Fibroblast of pulmonary artery (primary cell): ENCODE measurements around the gene B4GALNT4.
"Not testable (repeated sequence)": the region's sequence is repeated elsewhere in the genome, so short reads cannot be mapped to it uniquely, and the experiment has no call there.

ENCODE experiments used
- DNase-seq: peaks from one replicate; pipeline ENCODE4 v3.0.0-alpha.2; 2010; ENCODE audit warnings: low read depth
- H3K4me3 ChIP-seq: replicated peaks from 2 replicates; pipeline ENCODE4 v1.5.1; 2011; ENCODE audit warnings: low read depth, mild to moderate bottlenecking, control low read depth, low read length, moderate library complexity
- CTCF ChIP-seq: IDR thresholded peaks from 2 replicates; pipeline ENCODE4 v1.5.1; 2011; ENCODE audit warnings: mild to moderate bottlenecking, control low read depth, low read length, inconsistent platforms; ENCODE audit errors: missing control alignments

Gene B4GALNT4

GRCh38 chr11:339963-340362 is 29.3 kb upstream of the B4GALNT4 start:
- H3K4me3 ChIP-seq = no peak overlapping the region
- DNase-seq = no peak
- no peak for TF ChIP-seq CTCF

- H3K4me3 ChIP-seq = no peak overlapping the region
- no peak for TF ChIP-seq CTCF
- DNase-seq = no peak
These were observed 28.5 kb upstream of the B4GALNT4 start for GRCh38 chr11:340539-341512.

GRCh38 chr11:342328-342727 is 27.0 kb upstream of the B4GALNT4 start:
- TF ChIP-seq CTCF = no peak
- no peak for DNase-seq
- H3K4me3 ChIP-seq = no peak overlapping the region

GRCh38 chr11:344836-345578 is 24.3 kb upstream of the B4GALNT4 start:
- DNase-seq = no peak
- TF ChIP-seq CTCF = no peak
- no peak overlapping the region for H3K4me3 ChIP-seq

GRCh38 chr11:346529-346928 is 22.8 kb upstream of the B4GALNT4 start:
- no peak for TF ChIP-seq CTCF
- no peak for DNase-seq

GRCh38 chr11:349270-349954 is 19.9 kb upstream of the B4GALNT4 start:
- DNase-seq, H3K4me3 ChIP-seq: not testable (repeated sequence)

More at GRCh38 chr11:346529-346928, 22.8 kb upstream of the B4GALNT4 start:
- H3K4me3 ChIP-seq = no peak overlapping the region

GRCh38 chr11:350033-350722 is 19.1 kb upstream of the B4GALNT4 start:
- not testable (repeated sequence) for H3K4me3 ChIP-seq, DNase-seq
